ENCODE results near the gene PTCH2. TPM values are rescaled to one million over a fixed set of nuclear protein-coding genes. Genes with fewer than 3 reads are reported as not detected.

Gene PTCH2
- total and polyA plus RNA-seq, 2 of the 13 experiments (the other 11 are each of a cell fraction or from before 2014, with no cell fraction given), result 0.60 to 1.5 TPM

GRCh38 chr1:44807364-44808062 lies 35.5 kb downstream of the PTCH2 start (continued):
- TF ChIP-seq NFAT5 (CRISPR knock-in tag; IDR thresholded peaks at IDR 0.05) (no peak), SMYD3 (CRISPR knock-in tag; IDR thresholded peaks at IDR 0.05) (peak; percentile 74; the same call in 1 of the 2 replicates), IKZF4 (CRISPR knock-in tag; IDR thresholded peaks at IDR 0.05; ENCODE audit: borderline replicate concordance, low read depth, not compliant biosample characterization) (no peak), NAIF1 (CRISPR knock-in tag; IDR thresholded peaks at IDR 0.05; ENCODE audit: borderline replicate concordance) (peak; percentile 77; the same call in 1 of the 2 replicates), POLR2G (IDR thresholded peaks at IDR 0.05; ENCODE audit: low read depth, low read length) (peak; percentile 83), PHB2 (IDR thresholded peaks at IDR 0.05; ENCODE audit: partially characterized antibody) (no peak), SIX1 (CRISPR knock-in tag; IDR thresholded peaks at IDR 0.05; ENCODE audit: borderline replicate concordance) (no peak), SNAPC2 (CRISPR knock-in tag; IDR thresholded peaks at IDR 0.05) (no peak; the same call in 1 of the 2 replicates), ZNF143 (CRISPR knock-in tag; IDR thresholded peaks at IDR 0.05) (peak; percentile 55; the same call in 1 of the 2 replicates), DPF2 (CRISPR knock-in tag; IDR thresholded peaks at IDR 0.05; ENCODE audit: borderline replicate concordance, low read depth) (0 out of 2 replicates have a peak, but pooled peaks have one; percentile 50), ZNF558 (CRISPR knock-in tag; IDR thresholded peaks at IDR 0.05; ENCODE audit: borderline replicate concordance) (peak; percentile 73; the same call in 1 of the 2 replicates), ZNF431 (CRISPR knock-in tag; IDR thresholded peaks at IDR 0.05; ENCODE audit: borderline replicate concordance, low read depth) (peak; percentile 62), CC2D1A (CRISPR knock-in tag; IDR thresholded peaks at IDR 0.05) (0 out of 2 replicates have a peak, but pooled peaks have one; percentile 46), NRL (CRISPR knock-in tag; IDR thresholded peaks at IDR 0.05; ENCODE audit: borderline replicate concordance) (peak; percentile 75; the same call in 1 of the 2 replicates), MXD4 (CRISPR knock-in tag; IDR thresholded peaks at IDR 0.05) (peak; percentile 49; the same call in 1 of the 2 replicates), ARID3A (IDR thresholded peaks at IDR 0.05; ENCODE audit: low read depth, low read length) (no peak), ZNF263 (CRISPR knock-in tag; IDR thresholded peaks at IDR 0.05) (no peak), PRDM10 (CRISPR knock-in tag; IDR thresholded peaks at IDR 0.05; ENCODE audit: low read depth) (no peak; the same call in 1 of the 2 replicates)

All from HepG2 (cell line).